GM18502 (cell line): ENCODE results near the gene NCOA3.

Experiments used
- ATAC-seq: cut with Tn5 transposase; IDR thresholded peaks from one replicate; pipeline ENCODE4 v1.9.1; 2021; ENCODE audit warnings: mild to moderate bottlenecking; ENCODE audit not compliant: unreplicated experiment, poor library complexity

The NCOA3 gene

DNA sequence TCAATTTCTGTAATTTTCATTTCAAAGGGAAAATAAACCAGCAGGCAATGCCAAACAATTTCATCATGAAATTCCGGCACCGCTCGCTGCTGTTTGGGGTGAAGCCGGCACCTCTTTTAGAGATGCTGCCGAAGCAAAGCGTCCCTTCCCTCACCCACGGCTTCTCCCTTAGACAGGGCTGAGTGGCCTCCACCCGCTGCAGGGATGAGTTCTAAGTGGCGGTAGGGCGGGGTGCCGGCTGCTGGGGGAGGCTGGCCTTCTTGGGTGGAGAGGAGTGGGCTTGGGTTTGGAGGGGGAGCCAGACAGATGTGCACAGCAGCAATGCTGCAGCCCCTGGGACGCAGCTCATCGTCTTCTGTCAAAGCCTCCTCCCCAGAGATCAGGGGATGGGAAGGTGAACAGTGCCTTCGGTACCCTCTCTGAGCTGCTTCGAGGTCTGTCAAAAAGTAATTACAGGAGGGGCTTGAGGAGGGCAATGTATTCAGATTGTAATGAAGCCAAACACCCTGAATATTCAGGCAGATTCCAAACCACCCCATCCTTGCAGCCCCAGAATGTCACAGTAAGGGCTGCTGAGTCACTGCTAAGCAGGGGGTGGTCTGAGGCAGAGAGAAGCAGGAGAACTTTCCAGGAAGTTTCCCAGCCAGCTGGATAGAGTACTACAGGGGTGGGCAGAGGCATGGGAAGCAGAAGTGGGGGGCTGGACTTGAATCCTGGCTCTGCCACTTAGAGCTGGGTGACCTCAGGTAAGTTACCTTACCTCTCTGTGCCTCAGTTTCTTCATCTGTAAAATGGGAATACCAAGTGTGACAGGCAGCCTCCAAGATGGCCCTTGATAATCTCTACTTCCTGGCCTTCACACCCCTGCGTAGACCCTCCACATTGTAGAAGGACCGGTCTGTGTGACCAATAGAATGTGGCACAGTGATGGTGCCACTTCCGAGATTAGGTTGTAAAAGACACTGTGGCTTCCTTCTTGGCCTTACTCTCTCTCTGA is 187.0 kb downstream of the NCOA3 start:
- no peak for ATAC-seq

DNA sequence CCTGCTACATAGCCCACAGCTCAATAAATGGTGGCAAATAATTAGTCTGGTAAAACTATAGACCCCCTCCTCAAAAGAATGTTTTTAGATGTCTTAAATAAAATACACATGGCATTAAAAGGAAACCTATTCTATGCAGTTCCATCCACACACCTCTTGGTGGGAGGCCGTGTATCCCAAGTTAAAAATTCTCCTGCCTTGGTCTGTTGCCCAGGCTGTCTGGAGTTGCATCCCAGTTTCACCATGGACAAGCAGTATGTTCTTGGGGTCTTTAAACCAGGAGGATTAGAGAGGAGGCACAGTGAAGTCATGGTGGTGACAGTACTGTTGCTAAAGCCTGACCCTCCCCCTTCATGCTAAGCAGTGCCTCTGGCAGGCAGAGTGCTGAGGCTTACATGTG is 188.0 kb downstream of the NCOA3 start:
- no peak for ATAC-seq

DNA sequence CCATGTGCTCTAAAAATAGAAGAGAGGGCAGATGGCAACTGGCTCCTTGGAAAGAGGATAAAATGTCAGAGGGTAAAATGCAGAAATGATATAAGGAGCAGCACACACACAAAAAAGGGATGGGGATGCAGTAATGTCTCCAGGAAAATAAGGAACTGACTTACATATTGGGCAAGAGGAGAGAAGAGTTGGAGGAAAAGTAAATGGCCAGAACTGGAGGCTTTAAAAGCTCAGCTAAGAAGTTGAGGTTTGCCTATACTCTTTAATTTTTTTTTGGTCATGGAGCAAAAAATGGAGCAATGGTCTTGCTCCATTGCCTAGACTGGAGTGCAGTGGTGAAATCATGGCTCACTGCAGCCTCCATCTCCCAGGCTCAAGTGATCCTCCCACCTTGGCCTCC is 189.9 kb downstream of the NCOA3 start:
- no peak for ATAC-seq

DNA sequence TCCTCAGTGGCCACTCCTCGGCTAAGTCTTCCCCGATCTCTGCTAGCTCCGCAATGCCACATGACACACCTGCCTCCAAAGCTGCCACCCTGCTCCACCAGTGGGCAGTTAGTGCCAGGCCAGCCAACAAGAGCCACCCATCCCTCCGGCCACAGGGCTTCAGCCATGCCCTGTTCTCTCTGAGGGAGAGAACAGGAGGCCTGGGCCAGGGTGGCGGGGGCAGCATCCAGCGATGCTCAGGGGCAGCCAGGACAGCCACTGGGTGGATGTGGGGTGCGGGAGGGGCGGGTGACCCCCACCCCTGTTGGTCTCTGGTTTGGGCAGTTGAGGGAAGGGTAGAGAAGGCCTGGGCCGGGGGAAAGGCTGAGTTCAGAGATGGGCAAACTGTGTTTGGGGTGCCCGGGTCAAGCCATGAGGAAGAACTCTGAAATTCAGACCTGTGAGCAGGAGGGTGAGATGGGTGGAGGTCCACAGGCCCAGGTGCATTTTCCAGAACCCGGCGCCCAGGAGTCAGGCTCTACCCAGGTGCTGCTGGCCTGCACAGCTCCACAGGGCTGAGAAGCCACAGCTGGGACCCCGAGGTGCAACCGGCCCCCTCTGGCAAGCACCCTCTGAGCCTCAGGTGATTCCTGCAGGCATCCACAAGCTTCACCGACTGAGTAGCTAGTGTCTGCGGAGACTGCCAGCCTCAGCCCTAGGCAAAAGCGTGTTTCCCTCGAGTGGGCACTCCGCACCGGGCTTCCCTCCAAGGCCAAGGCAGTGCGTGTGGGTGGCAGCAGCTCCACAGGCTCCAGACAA is 192.5 kb downstream of the NCOA3 start:
- no peak for ATAC-seq

DNA sequence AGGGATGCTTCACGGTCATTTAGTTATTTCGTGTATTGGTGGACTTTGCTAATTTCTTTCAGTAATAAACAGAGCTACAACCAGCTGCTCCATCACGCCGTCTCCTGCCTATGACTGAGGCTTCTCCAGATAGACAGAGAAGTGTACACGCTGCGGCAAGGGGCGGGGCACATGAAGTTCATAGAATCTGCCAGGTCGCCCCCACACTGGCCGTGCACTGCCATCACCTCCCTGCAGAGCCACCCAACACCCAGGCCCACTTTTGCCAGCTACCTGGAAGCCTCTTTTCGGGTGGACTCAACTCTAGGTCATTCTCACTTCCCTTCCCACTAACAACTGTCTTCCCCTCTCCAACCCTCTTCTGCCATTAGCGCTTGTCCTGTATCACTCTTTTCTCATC is 195.2 kb downstream of the NCOA3 start:
- ATAC-seq: no peak

DNA sequence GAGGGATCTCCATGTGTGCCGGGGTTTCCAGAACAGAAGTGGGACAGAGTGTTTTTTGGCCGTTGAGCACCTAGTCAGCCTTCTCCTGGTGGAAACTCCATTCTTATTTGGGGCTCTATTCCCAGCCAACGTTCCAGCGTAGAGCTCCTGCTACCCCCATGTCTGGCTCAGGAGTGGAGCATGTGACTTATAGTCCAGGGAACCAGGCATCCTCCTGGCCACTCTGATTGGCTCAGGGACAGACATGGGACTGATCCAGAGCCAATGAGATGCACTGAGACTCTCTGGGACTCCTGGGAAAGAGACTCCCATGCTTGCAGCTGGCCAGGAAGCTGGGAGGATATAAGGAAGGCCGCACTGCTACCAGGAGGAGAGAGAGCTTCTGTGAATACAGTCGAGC is 196.5 kb downstream of the NCOA3 start:
- ATAC-seq: no peak

DNA sequence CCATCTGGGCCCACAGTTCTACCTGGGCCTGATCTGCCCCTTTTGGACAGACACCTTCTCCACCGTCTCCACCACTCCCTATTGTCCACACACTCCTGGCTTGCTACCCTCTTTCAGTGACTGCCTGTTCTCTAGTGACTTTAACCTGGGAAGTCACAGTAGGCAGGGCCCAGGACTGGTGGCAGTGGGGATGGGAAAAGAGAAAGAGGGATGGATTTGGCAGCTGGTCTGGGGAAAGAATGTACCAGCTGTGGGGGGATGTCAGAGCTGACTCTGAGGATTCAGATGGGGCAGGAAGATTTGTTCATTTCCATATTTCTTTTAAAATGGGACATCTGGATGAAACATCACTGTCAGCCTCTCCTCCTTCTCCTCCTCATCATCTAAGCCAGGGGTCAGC is 198.1 kb downstream of the NCOA3 start:
- no peak for ATAC-seq

DNA sequence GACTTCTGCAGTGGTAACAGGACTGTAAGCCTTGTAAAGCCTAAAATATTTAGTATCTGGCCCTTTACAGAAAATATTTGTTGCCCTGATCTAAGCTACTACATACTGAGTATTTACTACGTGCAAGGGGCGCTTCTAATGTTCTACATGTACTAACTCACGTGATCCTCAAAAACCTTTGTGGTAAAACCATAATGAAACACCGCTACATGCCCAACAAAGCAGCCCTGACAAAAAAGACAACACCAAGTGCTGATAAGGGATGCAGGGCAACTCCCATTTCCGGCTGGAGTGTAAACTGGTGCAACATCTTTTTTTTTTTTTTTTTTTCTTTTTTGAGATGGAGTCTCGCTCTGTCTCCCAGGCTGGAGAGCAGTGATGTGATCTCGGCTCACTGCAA is 198.6 kb downstream of the NCOA3 start:
- no peak for ATAC-seq

DNA sequence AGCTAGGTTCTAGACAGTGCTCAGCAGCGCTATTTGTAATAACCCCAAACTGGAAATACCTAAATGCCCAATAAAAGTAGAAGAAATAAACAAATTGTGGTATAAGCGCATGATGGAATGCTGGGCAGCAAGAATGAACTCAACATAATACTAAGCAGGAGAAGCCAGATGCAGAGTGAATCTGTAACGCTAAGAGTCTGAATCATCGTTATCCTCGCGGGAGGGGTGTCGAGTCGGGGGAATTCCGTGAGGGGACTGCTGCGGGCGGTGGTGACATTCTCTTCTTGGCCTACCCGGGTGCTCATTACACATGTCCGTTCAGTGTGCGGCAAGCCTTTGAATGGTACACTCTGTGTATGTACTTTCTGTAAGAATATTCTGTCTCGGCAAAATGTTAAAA is 199.9 kb downstream of the NCOA3 start:
- ATAC-seq: no peak

DNA sequence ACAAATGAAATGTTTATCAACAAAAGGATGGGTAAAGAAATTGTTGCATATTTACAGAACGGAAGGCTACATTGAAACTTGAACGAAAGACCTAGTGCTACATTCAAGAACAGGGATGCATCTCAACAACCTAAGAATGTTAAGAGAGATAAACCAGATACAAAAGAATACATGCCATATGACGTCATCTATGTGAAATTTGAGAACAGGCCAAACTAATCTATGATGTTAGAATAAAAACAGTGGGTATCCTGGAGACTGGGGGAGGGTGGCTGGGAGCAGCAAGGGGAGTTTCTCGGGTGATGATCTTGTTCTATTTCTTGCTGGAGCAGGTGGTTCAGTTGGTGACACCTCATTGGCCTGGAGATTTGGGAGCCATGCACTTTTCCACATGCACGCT is 202.1 kb downstream of the NCOA3 start:
- ATAC-seq: no peak

DNA sequence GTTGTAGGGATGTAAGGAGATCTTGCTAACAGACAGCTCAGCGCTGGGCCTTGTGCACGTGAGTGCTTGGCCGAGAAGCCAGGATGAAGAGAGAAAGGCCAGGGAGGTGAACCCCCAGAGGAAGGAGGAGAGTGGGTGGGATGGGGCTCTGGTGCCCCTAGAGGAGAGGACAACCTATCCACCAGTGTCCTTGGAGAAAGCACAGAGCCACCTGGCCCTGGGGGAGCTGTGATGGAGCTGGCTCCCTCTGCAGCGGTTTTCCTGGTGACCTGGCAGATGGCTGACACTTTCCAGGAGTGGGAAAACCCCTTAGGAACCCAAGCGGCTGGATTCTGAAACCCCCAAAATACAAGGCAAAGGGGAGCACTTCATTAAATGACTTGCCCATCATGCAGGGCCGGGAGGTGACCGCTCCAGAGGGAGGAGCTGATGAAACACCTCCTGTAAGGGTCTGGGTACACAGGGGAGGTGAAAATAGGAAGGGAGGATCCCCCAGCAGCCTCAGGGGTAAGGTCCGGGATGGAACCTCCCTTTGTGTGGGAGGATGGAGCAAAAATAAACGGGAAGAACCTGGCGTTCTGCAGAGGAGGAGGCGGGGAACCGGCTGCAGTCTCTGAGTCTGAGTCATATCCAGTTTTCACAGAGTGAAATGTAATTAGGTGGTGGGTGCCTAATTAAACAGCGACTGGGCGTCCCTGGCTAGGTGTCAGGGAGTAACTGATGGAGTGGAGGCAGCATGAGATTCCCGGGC is 203.2 kb downstream of the NCOA3 start:
- ATAC-seq: no peak

DNA sequence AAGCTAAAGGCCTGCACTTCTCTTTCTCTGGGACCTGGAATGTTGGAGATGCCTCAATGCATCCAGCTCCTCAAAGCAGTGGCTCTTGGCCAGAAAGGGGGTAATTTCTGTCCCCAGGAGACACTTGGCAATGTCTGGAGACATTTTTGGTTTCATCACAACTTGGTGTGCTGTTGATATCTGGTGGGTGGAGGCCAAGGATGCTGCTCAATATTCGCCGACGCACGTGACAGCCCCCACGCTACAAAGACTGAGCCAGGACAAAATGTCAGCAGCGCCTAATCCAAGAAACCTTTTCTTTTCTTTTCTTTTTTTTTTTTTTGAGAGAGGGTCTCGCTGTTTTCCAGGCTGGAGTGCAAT is 203.8 kb downstream of the NCOA3 start:
- no peak for ATAC-seq

DNA sequence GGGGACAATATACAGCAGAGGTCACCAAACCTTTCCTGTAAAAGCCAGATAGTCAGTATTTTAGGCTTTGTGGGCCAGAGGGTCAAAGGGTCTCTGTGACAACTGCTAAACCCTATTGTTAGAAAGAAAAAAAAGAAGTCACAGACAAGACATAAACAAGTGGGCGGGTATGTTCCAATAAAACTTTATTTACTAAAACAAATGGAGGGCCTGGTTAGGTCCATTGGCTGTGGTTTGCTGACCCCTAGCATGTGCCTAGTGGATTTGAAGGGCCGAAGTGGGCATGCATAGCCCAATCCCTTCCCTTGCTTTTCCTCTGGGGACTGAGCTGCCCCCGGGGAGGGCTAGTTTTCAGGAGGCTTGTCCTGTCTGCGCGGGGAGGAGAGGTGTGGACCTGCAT is 204.7 kb downstream of the NCOA3 start:
- ATAC-seq: no peak
